Ureter (tissue), 1 donor: ENCODE measurements around the gene PKIG. TPM values are rescaled to one million over a fixed set of nuclear protein-coding genes. Genes with fewer than 3 reads are reported as not detected.
"Not testable (repeated sequence)": the region's sequence is repeated elsewhere in the genome, so short reads cannot be mapped to it uniquely, and the experiment has no call there.

Experiments
- DNase-seq: peaks from one replicate; pipeline ENCODE4 v3.0.0-alpha.2; 2020; ENCODE audit warnings: low spot score
- total RNA-seq: library from RNA; stranded (reverse); gene quantifications from one replicate; pipeline ENCODE4 v1.2.4, GENCODE V29; 2023
- donor health status: DM: yes; HTN: yes; CAD: no.

PKIG gene
- total RNA-seq = 95.0 TPM

DNA sequence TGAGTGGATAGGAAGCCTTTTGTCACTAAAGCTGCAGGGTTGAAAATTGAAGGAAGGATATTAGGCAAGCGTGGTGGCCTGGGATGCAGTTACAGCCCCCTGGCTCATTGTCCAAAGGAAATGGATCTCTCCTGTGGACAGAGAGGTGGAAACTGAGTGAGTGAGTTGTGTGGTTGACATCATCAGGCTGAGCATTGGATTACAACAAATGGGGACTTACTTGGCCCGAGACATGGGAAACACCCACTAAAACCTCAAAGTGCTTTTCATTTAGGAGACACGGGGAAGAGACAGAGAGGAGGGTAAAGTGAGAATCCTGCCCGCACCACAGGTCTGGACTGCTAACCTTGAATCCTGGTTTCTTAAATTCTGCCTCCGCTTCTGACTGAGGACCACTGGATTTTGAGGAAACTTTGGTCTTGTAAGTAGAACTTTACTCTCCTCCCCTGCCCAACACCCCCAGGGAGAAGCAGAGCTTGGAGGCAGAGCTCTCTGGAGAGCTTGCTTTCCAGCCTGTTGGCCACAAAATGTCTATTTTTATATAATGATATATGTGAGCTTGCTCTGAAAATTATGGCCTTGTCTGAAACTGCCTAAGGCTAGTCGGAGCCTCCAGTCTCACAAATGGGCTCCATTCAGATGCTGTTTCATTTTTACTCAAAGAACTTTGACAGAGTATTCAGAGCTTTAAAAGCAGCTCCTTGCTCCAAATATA lies at the start of gene PKIG:
Gene PKIG (plus strand): TSS at position 269 of the 715 bp plus-strand sequence. CDS start 31,978 bp downstream, outside the sequence.
- peak; percentile 55 for DNase-seq

DNA sequence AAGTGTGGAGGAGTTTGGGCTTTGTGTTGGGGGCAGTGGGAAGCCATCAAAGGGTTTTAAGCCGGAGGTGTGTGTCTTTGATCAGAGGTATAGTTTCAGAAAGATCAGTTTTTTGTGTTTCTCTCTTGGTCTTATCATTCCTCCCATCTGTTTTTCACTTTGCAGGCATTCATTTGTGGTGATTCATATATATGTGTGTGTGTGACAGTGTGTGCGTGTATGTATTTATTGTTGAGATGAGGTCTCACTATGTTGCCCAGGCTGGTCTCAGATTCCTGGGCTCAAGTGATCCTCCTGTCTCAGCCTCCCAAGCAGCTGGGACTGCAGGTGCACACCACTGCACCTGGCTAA lies 49.4 kb upstream of the PKIG start:
- DNase-seq = no peak

DNA sequence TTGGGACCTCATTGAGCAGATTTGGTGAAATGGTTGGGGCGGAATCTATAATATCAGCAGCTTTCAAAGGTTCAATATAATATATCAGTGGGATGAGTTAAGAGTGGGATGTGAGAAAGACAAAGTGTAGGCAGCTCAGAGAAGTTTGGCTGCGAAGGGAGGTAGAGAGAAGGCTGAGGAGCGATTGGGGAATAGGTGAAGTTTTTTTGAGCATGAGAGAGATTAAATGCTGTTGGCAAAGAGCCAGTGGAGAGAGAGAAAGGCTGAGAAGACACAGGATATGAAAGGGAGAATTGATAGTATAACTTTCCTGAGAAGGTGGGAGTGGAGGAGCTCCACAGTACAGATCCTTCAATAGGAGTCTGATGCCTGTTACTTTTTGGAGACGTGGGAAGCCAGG lies 48.5 kb upstream of the PKIG start:
- no peak for DNase-seq

DNA sequence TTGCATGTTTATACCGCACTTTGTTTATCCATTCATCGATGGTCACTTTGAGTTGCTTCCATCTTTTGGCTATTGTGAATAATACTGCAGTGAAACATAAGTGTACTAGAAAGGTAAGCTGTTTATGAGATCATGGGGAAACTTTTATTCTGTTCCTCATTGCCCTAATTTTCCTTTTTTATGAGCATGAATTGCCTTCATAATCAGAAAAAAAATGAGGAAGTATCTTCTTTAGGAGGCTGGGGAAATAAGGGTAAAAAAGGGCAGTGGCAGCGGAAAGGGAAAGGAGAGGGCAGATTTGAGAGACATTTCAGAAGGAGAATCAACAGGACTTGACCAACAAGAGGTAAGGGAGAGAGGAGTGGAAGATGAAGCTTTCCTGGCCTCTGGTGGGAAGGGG lies 46.2 kb upstream of the PKIG start:
- no peak for DNase-seq

DNA sequence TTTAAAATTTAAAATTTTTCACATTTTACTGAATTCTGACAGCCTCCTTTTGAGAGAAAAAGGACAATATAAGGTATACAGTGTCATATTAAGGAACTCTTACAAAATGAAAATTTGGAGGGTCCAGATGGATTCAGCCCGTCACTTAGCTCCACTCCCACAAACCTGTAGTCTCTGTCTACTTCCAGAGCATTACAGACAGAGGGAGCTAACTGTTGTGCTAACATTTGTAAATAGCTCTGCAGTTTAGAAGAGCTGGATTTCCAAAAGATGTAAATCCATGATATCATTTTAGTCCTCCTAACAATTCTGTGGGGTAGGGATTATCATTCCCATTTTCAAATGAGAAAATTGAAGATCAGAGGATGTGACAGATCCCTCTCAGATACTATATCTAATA lies 44.4 kb upstream of the PKIG start:
- DNase-seq = no peak

DNA sequence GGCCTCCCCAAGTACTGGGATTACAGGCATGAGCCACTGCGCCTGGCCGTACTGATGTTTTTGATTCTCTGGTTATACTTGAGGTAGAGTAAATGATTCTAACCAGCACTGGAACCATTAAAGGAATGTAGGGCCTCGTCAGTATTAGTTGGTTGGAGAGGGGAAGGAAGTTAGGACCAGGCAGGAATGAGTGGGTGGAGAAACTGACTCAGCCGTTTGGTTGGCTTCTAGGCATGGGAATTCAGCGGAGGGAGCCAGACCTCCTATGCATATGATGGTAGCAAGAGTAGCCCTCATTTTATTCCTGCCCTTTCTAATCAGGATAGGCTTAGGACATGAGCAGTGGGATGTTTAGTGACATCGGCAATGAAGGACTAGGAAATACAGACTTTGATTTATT lies 41.5 kb upstream of the PKIG start:
- no peak for DNase-seq

DNA sequence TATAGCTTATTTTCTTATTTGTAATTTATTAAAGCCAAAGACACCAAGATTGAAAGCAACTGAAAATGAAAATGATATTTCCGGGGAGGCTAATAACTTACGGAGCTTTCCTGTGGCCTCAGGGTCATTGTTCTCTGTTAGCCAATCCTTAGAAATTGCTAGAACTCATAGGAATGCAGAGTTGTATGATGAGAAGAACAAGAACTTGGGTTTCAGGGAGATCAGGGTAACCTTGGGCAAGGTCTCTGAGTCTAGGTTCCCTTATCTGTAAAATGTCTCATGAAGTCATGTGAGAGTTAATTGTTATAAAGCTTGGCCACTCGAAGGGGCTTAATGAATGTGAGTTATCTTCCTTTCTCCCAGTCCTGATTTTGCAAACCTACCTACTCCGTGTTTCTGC lies 40.4 kb upstream of the PKIG start:
- DNase-seq = no peak

DNA sequence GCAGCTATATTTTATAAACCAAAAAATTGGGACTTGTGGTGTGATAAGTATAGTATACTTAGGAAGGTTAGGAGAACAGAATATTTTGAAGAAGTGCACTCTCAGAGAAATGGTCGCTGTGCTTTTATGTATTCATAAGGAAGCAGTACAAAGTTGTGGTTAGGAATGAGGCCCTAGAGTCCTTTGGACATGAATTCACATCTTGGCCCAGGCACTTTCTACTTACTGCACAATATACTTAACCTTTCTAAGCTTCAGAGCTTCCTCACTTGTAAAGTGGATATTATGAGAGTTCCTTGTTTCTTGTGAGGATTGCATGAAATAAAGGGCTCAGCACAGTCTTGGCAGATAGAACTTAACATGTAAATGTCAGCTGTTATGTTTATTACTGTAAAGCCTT lies 39.5 kb upstream of the PKIG start:
- no peak for DNase-seq

DNA sequence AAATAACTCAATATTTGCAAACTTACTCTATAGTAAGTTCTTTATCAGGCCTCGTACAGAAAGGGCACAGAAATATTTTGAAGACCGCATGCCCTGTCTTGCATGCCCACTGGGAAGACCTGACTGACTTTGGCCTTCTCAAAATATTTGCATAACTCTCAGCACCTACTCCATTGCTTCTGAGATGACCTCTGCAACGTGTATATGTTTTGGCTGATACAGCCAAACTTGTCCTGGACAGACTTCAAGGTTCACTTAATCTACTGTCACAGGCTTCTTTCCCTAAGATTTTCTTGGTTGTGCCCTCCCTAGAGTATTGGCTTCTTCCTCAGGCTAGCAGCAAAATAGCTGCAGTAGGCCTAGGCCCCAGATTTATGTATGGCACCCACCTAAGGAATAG lies 39.0 kb upstream of the PKIG start:
- no peak for DNase-seq

DNA sequence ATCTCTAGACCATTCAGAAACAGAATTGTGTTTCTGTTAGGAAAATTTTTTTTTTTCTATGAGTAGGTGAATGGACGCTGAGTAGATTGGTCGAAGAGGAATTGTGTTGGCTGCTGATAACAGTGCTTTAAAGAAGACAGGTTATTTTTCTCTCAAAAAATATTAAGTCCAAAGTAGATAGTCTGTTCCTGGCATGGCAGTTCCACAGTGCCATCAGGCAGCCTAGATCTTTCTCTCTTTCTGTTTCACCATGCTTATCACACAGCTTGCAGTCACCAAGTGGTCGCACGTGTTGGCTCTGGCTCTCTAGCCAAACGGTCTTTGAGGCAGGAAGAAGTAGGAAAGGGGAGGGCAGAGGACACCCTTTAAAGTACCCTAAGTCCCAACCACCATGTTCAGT lies 38.1 kb upstream of the PKIG start:
- no peak for DNase-seq

DNA sequence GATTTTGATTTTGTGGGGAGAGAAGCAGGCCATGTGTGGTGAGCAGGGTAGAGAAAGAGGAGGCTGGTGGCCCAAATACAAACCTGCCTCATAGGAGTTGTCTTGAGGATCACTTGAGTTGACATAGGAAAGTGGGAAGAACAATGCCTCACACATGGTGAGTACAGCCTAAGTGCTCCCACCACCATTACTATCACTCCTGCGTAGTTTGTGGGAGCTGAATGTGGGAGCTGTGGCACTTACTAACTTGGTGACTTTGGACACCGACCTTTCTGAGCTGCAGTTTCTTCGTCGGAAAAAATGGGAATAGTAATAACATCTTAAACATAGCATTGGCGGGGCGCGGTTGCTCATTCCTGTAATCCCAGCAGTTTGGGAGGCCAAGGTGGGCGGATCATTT lies 35.0 kb upstream of the PKIG start:
- no peak for DNase-seq

DNA sequence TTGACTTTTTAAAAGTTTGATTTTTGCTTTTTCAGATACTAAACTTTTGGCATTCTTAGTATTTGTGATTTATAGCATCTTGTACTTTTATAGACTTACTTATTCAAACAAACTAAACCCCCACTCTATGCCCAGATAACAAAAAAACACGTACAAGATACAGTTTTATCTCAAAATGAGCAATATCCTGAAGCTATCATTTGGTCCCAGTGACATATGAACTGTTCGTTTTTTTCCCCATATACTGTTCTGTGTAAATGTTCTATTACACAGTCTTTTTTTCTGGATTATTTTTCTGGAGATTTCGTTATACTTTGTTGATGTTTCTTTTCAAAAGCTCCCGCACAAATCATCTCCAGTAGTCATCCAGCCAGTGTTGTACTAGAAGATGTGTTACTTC lies 33.3 kb upstream of the PKIG start:
- no peak for DNase-seq

DNA sequence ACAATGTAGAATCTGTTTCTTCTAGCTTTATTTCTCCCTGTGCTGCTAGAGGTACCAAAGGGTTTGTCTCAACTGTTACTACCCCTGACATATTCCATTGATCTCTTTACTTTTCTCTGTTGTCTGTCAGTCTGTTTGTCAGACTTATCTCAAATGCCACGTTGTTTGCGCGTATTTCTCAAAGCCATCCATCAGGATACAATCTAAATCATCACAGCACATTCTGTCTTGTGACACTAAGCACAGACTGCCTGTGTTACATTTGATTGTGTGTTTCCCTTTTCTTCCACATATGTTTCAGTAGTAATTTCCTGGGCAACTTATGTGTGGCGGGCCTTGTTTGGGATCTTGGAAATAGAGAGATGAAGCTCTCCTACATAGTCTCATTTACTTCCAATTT lies 30.3 kb upstream of the PKIG start:
- DNase-seq = no peak

DNA sequence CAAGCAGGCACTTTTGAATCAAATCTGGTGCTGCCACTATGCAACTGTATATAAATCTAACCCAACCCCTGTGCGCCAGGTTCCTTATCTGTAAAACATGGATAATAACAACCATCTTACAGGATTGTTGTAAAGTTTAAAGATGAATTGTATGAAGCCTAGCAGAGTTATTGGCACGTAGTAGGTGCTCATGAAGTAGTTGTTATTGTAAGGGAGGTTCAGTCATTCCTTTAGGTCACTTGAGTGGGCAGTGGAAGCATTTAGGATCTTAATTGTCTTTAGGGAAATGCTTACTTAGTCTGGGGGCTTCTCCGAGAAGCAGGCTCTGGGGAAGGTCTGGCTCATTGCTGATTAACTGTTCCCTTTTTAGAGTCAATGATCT lies 29.8 kb upstream of the PKIG start:
- DNase-seq = no peak

DNA sequence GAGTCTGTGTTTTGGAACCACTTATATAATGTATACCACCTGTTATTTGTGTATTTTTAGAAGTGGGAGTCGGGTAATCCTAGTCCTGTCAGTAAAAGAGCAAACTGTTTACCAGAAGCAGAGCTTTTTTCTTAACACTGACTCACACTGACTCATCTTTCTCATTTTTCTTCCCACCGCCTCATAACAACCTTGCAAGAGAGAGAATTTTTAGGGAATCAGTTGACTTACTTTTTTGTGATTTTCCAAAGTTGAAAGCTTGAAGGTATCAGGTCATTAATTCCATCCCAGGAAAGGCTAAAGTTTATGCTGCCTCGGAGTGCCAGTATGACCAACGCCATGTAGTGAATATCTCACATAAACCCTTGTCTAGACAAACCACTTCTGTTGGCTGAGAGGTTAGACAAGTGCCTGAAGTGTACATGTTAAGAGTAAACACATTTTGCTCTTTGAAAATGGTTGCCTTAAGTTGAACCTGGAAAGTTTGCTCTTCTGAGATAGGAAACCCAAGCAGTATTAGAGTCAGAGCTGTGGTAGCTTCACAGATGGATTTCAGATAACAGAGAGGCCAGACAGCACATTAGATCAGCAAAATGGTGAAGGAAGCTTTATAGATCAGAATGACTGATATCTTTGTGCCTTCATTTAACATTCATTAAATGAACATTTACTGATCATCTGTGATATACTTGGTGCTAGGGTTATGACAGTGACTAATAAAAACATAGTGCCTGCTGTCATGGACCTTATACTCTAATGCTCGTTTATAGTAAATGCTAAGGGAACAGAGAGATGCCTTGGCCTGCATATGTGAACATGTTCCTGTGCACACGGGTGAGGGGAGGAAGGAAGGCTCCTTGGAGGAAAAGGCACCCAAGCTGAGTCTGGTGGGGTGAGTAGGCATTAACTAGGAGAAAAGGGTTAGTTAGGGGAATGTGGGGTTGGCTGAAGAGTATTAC lies 29.1 kb upstream of the PKIG start:
- no peak for DNase-seq

DNA sequence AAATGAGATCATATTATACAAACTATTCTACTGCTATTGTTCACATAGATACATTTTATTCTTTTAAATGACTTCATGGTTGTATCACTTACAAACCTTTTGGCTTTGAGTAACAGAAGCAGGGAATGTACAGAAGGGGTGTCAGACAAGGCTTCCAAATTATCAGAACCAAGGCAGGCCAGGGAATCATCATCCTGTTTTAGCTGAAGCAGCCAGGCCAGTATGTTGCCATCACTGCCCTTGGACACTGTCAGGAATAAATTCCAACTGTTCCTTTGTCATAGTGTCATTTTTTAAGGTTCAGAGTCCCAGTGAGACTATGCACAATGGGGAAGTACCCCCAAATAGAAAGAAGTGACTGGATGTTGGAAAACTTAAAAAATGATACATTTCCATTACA lies 23.1 kb upstream of the PKIG start:
- DNase-seq = no peak

DNA sequence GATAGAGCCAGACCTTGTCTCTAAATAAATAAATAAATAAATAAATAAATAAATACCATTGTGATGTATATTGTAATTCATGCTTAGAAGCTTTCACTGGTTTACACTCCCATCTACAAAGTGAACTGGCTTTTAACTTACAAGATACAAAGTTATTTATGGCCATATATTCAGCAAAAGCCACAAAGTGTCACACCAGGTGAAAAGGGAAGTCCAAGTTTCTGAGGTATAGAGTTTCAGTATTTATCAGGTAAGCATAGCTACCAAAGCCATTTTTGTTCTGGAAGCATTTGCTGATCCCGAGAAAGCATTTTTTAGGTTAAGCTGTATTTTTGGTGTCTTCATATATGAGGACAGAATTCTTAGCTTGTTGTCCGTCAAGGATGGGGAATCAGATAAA lies 22.1 kb upstream of the PKIG start:
- DNase-seq = no peak

DNA sequence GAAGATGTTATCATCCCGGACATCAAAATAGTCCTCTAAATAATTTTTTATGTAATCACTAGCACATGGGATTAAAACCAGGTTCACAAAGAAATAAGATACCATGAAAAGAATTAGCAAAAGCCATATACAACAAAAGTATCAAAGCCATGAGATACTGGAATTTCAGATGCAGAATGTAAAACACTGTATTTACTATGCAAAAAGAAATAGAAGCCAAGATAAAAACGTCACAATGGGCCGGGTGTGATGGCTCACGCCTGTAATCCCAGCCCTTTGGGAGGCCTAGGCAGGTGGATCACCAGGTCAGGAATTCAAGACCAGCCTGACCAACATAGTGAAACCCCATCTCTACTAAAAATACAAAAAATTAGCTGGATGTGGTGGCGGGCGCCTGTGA lies 21.6 kb upstream of the PKIG start:
- not testable (repeated sequence) for DNase-seq

DNA sequence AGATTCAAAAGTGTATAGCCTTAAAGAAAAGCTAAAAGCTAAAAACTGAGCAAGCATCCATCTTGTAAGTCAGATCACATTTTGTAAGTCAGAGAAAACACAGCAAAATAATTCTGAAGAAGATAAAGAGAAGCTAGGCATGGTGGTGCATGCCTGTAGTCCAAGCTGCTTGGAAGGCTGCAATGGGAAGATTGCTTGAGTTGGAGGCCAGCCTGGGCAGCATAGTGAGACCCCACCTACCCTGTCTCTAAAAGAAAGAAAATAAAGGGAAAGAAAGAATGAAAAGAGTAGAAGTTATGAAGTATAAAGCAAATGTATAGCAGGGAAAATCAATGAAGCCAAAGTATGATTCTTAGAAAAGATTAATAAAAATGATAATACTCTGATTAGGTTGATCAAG lies 20.5 kb upstream of the PKIG start:
- DNase-seq = no peak

DNA sequence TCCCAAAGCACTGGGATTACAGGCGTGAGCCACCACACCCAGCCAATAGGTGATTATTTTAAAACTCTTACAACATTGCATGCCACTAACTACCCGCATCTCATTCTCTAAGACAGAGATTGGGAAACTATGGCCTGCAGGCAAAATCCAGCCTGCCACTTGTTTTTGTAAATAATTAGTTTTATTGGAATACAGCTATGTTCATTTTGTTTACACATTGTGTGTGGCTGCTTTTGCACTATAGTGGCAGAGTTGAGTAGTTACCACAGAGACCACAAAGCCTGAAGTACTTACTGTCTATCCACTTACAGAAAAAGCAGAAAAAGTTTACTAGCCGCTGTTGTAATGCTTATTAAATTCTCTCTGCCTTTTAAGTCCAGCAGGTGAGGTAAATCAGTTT lies 16.4 kb upstream of the PKIG start:
- no peak for DNase-seq

DNA sequence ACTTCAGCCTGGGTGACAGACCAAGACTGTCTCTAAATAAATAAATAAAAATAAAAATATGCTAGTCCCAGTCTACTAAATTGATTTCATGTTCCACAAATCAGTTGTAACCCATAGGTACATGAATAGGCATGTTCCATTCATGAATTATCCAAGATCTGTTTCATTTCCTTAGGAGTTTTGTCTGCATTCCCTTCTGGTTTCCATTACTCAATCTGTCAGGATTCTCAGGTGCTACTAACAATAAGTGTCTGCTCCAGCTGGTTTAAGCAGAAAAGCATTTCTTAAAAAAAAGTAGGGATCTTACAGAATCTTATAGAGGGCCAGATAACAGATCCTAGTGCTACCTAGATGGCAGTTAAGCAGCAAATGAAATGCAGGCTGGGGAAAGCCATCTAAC lies 15.6 kb upstream of the PKIG start:
- no peak for DNase-seq

DNA sequence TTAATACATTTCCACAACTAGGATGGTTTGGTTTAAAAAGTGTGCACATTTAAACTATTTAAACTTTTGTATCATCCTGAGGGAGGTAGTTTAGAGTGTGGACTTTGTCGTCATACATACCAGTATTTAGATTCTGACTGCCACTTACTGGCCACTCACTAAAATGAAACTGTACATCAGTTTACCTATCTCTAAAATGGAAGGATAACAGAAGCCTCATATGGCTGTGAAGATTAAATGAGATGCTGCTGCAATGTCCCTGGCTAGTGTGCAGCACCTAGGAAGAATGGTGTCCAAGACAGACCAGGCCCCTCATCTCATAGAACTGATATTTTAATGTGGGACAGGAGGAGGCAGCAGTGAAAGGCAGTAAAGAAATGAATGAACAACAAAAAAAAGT lies 12.0 kb upstream of the PKIG start:
- no peak for DNase-seq

DNA sequence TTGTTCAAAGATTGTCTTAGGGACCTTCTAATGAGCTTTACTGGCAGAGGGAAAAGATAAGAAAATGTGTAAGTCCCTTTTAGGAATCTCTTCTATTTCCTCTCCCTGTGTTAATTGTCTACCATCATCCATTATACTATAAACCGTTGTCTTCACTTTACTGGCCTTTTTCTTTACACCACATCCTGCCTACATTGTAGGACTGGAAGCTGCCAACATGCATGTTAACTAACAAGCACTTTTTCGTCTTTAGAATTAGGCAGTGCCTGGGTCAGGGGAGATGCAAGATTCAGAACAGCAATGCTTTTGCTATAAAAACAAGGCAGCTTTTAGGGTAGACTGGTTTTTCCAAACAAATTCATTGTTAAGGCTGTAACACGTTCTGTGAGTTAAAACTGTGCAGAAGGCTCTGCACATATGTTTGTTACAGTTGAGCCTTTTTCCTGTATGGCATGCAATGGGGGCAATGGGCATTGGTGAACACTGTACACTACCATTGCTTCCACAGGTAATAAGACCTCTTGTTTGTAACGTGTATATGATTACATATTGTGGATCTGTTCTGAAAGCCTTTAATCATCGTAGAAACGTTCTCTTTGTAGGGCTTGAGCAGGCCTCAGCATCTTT lies 10.9 kb upstream of the PKIG start:
- DNase-seq = no peak
